ENCODE measurements around the gene RHBDF2. TPM values are rescaled to one million over a fixed set of nuclear protein-coding genes. Genes with fewer than 3 reads are reported as not detected.

Gene RHBDF2
- total RNA-seq, 1 experiment from 2014 or later, result 46.5 TPM

GRCh38 chr17:76480632-76481031 lies 20.6 kb downstream of the RHBDF2 start:
- no peak for DNase-seq (ENCODE audit: low spot score)

GRCh38 chr17:76479515-76480060 lies 21.6 kb downstream of the RHBDF2 start:
- DNase-seq (ENCODE audit: low spot score), result no peak

DNA sequence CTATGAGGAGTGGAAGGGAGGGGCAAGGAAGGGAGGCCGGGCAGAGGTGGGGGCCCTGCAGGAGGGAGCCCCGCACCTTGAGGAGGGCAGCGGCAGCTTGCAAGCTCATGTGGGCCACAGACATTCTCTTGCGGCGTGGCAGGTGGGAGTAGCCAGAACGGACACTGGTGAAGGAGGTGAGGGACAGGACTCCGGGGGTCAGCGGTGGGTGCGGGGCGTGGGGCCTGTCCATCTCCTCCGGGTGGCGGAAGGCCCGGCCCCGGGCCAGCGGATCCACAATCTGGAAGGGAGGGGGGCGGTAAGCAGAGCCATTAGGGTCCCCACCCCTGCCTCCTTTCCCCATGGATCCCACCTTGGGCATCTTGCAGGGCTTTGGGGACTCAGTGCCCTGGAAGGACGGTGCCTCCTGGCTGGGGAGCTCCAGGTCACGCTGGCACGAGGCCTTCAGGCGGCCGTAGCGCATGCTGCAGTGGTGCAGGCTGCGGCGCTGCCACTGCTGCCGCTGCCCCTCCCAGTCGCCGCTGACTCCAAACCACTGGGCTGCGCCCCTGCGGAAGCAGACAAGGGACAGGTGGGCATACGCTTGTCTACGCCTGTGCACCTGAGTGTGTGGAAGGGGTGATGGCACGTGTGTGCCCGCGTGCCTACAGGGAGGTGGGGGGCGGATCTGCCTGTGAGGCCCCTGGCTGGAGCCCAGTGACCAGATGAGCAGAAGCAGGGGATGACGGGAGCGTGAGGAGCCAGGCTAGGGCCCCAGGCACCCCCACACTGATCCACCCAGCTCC lies 22.3 kb downstream of the RHBDF2 start:
- no peak for DNase-seq (ENCODE audit: low spot score)

GRCh38 chr17:76478097-76478496 lies 23.1 kb downstream of the RHBDF2 start:
- DNase-seq (ENCODE audit: low spot score), result no peak

DNA sequence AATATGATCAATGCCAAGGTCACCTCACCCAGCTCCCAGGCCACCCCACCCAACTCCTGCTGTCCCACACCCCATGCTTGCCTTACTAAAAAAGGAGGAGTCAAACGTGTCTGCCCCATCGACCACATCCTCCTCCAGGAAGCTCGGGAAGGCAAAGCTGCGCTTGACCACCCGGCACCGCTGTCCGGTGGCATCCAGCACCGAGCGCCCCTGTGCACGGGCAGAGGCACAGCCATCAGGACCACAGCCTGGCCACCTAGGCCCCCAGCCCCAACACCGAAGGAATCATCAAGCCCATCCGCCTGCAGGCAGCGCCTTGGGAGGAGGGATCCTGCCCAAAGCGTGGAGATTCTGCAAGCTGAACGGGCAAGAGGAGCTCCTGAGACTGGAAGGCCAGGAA lies 23.6 kb downstream of the RHBDF2 start:
- DNase-seq (ENCODE audit: low spot score), result no peak

DNA sequence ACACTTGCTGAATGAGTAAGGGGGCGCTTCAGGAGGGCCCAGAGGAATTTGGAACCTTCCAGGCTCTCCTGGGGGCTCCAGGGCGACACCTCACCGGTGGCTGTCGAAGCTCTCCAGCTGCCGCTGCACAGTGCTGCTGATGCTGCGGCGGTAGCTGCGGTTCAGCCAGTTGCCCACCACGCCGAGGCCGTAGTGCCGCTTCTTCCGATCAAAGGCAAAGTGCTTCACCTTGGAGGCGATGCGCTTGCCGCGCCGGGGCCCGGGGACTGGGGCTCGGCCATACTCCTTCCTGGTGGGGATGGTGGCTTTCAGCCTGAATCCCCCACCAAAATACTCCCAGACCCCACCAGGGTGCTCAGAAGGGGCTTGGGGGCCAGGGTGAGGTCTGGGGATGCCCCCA lies 24.5 kb downstream of the RHBDF2 start:
- DNase-seq (ENCODE audit: low spot score), result no peak

DNA sequence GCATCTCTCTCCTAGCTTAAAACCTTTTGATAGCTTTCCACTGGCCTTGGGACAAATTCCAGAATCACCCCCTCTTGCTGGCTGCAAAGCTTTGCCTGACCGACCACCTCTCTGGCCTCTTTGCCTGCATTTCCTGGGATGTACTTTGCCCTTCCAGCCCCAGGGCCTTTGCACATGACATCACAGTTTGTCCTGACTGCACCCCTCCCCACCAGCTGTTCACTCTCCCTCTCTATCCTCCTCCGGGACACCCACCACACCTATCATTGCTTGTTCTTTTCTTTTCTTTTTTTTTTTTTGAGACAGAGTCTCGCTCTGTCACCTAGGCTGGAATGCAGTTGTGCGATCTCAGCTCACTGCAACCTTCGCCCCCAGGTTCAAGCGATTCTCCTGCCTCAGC lies 25.9 kb downstream of the RHBDF2 start:
- no peak for DNase-seq (ENCODE audit: low spot score)

DNA sequence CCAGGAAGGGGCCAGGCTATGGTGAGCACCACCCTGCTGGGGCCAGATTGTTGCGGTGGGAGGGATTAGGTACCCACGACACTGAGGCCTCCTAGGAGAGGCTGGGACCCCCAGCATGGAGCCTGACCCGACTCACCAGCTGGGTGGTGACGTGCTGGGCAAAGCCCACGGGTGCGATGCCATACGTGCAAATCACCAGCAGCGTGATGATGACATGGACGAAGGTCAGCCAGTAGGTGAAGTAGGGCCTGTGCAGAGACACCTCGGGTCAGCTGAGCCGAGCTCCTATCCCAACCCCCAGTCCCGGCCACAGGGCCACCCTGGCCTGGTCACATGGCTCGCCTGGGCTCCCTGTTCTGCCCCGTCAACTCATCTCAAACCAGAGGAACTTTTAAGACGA lies 26.3 kb downstream of the RHBDF2 start:
- DNase-seq (ENCODE audit: low spot score), result no peak

DNA sequence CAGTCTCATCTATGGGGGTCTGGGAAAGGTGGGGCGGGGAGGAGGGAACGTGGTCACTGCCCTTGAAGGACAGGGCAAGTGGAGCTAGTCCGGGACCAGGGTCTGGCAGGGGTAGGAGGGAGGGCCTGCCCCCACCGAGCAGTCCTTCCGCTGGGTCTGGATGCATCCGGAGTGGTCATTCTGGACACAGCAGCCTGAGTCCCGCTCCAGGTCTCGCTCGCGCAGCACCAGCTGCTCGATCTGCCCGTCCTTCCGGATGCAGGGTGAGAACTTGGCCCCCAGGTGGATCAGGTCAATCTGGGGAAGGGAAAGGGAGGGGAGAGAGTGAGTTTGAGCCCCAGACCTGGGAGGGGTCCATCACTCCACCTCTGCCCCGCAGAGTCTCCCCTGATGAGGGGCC lies 27.0 kb downstream of the RHBDF2 start:
- no peak for DNase-seq (ENCODE audit: low spot score)

- DNase-seq (ENCODE audit: low spot score), result no peak
Observed at GRCh38 chr17:76473541-76473985, 27.7 kb downstream of the RHBDF2 start.

DNA sequence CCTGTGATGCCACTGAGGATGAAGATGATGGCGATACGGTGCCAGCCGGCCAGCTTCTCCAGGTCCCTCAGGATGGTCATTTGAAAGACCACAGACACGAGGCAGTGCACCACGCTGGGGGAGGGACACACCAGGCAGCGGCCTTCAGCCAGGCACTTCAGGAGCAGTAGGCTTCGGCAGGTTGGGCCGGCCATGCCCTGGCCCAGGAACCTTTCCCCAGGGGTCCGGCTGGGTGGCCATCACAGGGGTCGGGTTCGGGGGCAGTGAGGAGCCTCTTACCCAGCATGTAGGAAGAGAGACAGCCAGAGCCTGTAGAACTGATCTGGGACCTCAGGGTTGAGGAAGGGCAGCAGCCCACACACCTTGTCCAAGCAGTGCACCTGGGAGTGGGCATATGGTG lies 28.5 kb downstream of the RHBDF2 start:
- no peak for DNase-seq (ENCODE audit: low spot score)

DNA sequence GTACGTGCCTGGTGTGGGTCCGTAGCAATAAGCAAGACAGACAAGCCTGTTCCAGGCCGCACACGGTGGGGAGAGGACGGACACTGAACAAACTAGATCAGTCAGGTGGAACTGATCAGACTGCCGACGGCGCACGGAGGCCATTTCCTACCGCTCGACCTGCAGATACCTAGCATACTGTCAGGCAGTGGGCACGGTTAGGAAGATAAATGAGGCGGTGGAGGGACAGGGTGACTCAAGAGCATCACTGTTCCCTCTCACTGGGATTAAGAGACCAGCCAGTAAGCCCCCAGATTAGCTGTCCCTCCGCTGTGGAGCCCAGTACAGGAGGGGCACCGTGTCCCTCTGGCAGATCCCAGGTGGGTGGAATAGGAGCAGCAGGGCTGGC lies 29.0 kb downstream of the RHBDF2 start:
- DNase-seq (ENCODE audit: low spot score), result no peak

DNA sequence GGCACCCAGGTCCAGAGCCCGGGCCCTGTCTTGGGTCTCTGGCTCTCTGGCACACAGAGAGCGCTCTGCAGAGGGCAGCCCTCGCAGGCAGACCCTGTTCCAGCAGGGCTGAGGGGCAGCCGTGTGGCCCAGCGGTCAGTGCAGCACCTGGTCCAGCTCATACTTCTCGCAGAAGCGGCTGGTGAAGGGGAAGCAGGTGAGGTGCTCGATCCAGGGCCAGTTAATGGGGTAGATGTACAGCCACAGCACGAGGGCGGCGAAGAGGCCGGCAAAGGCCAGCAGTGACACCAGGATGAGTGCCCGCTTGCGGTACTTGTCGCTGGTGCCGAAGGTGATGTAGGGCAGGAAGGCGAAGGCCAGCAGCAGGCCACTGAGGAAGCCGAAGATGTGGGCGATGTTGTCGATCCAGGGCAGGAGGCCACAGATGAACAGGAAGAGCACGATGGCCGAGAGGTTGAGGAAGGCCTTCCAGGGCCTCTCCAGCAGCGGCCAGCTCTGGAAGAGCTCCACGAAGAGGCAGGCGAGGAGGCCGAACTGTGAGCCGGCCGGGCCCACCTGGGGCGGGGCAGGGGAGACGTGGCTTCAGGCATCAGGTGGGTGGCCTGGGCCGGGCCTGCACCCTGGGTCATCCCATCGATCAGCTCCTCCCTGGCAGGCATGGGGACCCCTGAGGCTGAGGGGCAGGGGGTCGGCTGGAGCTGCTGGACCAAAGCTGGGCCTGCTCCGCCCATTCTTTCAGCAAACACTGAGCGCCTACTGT lies 29.5 kb downstream of the RHBDF2 start:
- DNase-seq (ENCODE audit: low spot score), result no peak

- DNase-seq (ENCODE audit: low spot score), result no peak
Observed at GRCh38 chr17:76469991-76470739, 31.1 kb downstream of the RHBDF2 start.

GRCh38 chr17:76469076-76469990 lies 31.9 kb downstream of the RHBDF2 start:
- no peak for DNase-seq (ENCODE audit: low spot score)

DNA sequence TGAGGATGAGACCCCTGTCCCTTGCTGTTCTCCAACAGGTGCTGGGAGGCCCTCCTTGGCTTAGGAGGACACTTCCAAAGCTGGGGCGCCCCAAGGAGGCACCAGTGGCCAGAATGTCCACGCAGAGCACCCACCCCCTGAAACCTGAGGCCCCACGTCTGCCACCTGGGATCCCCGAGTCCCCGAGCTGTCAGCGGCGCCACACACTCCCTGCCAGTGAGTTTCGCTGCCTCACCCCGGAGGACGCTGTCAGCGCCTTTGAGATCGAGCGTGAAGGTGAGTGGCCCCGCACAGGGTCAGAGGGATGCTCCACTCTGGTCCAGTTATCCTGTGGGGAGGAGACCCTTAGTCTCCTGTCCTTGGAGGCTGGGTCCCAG lies 32.6 kb downstream of the RHBDF2 start:
- no peak for DNase-seq (ENCODE audit: low spot score)

GRCh38 chr17:76467809-76468633 lies 33.2 kb downstream of the RHBDF2 start:
- no peak for DNase-seq (ENCODE audit: low spot score)

GRCh38 chr17:76467366-76467765 lies 33.9 kb downstream of the RHBDF2 start, which contains the start of gene AANAT:
TSS of gene AANAT (plus strand) at chr17:76467603. CDS start at chr17:76468747, 1,144 bp downstream.
- DNase-seq (ENCODE audit: low spot score), result no peak

- no peak for DNase-seq (ENCODE audit: low spot score)
Observed at GRCh38 chr17:76466775-76467130, 34.5 kb downstream of the RHBDF2 start.
